HepG2 (cell line): Measurements from ENCODE around the gene IFT80.

ENCODE experiments used
- ELF1 ChIP-seq: sonication (generic); formaldehyde crosslinking; IDR thresholded peaks from 2 replicates; pipeline ENCODE4 v1.4.0; 2020; ENCODE audit warnings: missing genetic modification reagents
- FOXK1 ChIP-seq: sonication (generic); formaldehyde crosslinking; IDR thresholded peaks from 2 replicates; pipeline ENCODE4 v1.4.0; 2020; ENCODE audit warnings: low read depth, missing genetic modification reagents, borderline replicate concordance
- RARG ChIP-seq: sonication (generic); formaldehyde crosslinking; IDR thresholded peaks from 2 replicates; pipeline ENCODE4 v1.4.0; 2020; ENCODE audit warnings: low read depth, mild to moderate bottlenecking, missing genetic modification reagents
- SAP130 ChIP-seq: IDR thresholded peaks from 2 replicates; pipeline ENCODE4 v1.6.1; 2016; ENCODE audit warnings: low read depth
- TEAD2 ChIP-seq: sonication (generic); formaldehyde crosslinking; IDR thresholded peaks from 2 replicates; pipeline ENCODE4 v1.9.0; 2021; ENCODE audit warnings: missing genetic modification reagents

DNA sequence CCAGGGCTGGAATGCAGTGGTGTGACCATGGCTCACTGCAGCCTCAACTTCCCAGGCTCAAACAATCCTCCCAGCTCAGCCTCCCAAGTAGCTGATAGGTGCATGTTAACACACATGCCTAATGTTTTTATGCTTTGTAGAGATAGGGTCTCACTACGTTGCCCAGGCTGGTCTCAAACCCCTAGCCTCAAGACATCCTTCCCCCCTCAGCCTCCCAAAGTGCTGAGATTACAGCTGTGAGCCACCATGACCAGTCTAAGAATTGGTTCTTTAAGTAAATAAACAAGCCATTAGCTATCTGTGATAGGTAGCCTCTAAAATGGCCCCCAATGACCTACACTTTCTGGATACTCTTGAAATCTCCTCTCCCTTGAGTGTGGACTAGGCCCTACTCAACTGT lies 46.8 kb upstream of the IFT80 start:
- TF ChIP-seq RARG (CRISPR knock-in tag) (no peak), TEAD2 (CRISPR knock-in tag) (no peak), SAP130 (no peak), ELF1 (CRISPR knock-in tag) (no peak), FOXK1 (no peak)
